DMS153 (cell line): ENCODE measurements around the gene DPH1.
A peak's percentile ranks its signal among the peaks of the same experiment; 100 is the strongest.

Experiments used
- DNase-seq: peaks from one replicate; lab custom pipeline; 2025; lab: John Stamatoyannopoulos, UW

Gene DPH1

GRCh38 chr17:2082003-2082781 lies 52.2 kb downstream of the DPH1 start:
- DNase-seq = no peak

- no peak for DNase-seq
These were observed 53.7 kb downstream of the DPH1 start for GRCh38 chr17:2083613-2084035.

GRCh38 chr17:2084036-2084765 lies 54.2 kb downstream of the DPH1 start:
- DNase-seq = no peak

GRCh38 chr17:2084766-2085647 lies 55.1 kb downstream of the DPH1 start:
- DNase-seq = peak; percentile 3

- no peak for DNase-seq
These were observed 55.6 kb downstream of the DPH1 start for GRCh38 chr17:2085648-2085949.

- DNase-seq = no peak
These were observed 56.4 kb downstream of the DPH1 start for GRCh38 chr17:2086306-2086705.

GRCh38 chr17:2087597-2088211 lies 57.8 kb downstream of the DPH1 start:
- no peak for DNase-seq

GRCh38 chr17:2089021-2089422 lies 59.1 kb downstream of the DPH1 start:
- no peak for DNase-seq

GRCh38 chr17:2090210-2090641 lies 60.3 kb downstream of the DPH1 start:
- no peak for DNase-seq

- no peak for DNase-seq
These were observed 61.0 kb downstream of the DPH1 start for GRCh38 chr17:2090804-2091534.

GRCh38 chr17:2092253-2092652 lies 62.3 kb downstream of the DPH1 start:
- no peak for DNase-seq

- DNase-seq = no peak
These were observed 63.4 kb downstream of the DPH1 start for GRCh38 chr17:2093349-2093748.
